T-helper 1 cell treated with Interleukin-12 subunit alpha and Interleukin-12 subunit beta and Interleukin-4 antibody, amounts not matched to agents 30 ng/mL and 1 ng/mL, for 36 hours (primary cell): ENCODE data around the gene SAV1. TPM values are rescaled to one million over a fixed set of nuclear protein-coding genes. Genes with fewer than 3 reads are reported as not detected.
"Not testable (repeated sequence)": the region's sequence is repeated elsewhere in the genome, so short reads cannot be mapped to it uniquely, and the experiment has no call there.

Source experiments
- intact Hi-C: fragments of 100-400 bp; cut with micrococcal nuclease; formaldehyde crosslinking; loops from one replicate; pipeline ENCODE4 v1.15.1; 2024
- total RNA-seq: library from RNA; stranded (reverse); gene quantifications from 2 replicates; pipeline ENCODE4 v1.2.3, GENCODE V29; 2022

SAV1 gene
- total RNA-seq, 1 donor from 2014 or later = 7.7 TPM

- intact Hi-C loops = loop anchor here (1.0 to 5.0 kb wide), 5 partner anchors 74 to 355 kb away; partner anchors contain the start of genes ATL1, DMAC2L and L2HGDH
Measured at GRCh38 chr14:50666772-50667683, 1.1 kb downstream of the SAV1 start.

GRCh38 chr14:50665300-50665699 lies 2.8 kb downstream of the SAV1 start:
- intact Hi-C loops = loop anchor here (5.0 kb wide), 1 partner anchor 353 kb away; the partner anchor contains the start of genes DMAC2L and L2HGDH

GRCh38 chr14:50664579-50664978 lies 3.5 kb downstream of the SAV1 start:
- intact Hi-C loops = not testable (repeated sequence)

- intact Hi-C loops = no loop called here
Measured at GRCh38 chr14:50659327-50659974, 8.7 kb downstream of the SAV1 start.

- intact Hi-C loops = no loop called here
Measured at GRCh38 chr14:50658203-50658602, 9.9 kb downstream of the SAV1 start.

GRCh38 chr14:50657753-50658152 lies 10.4 kb downstream of the SAV1 start:
- intact Hi-C loops = no loop called here

GRCh38 chr14:50656776-50657175 lies 11.3 kb downstream of the SAV1 start:
- intact Hi-C loops = no loop called here

GRCh38 chr14:50649691-50650090 lies 18.4 kb downstream of the SAV1 start:
- intact Hi-C loops = no loop called here

- intact Hi-C loops = no loop called here
Measured at GRCh38 chr14:50647753-50648152, 20.4 kb downstream of the SAV1 start.

- intact Hi-C loops = no loop called here
Measured at GRCh38 chr14:50647282-50647681, 20.8 kb downstream of the SAV1 start.

GRCh38 chr14:50635141-50635540 lies 33.0 kb downstream of the SAV1 start:
- intact Hi-C loops = no loop called here

GRCh38 chr14:50633954-50634353 lies 34.2 kb downstream of the SAV1 start:
- intact Hi-C loops = no loop called here

- intact Hi-C loops = no loop called here
Measured at GRCh38 chr14:50631408-50631821, 36.7 kb downstream of the SAV1 start.

- intact Hi-C loops = not testable (repeated sequence)
Measured at GRCh38 chr14:50624947-50625346, 43.2 kb downstream of the SAV1 start.

GRCh38 chr14:50624447-50624846 lies 43.7 kb downstream of the SAV1 start:
- intact Hi-C loops = no loop called here

- intact Hi-C loops = no loop called here
Measured at GRCh38 chr14:50622978-50623377, 45.1 kb downstream of the SAV1 start.

- intact Hi-C loops = no loop called here
Measured at GRCh38 chr14:50620341-50620740, 47.8 kb downstream of the SAV1 start.

- intact Hi-C loops = loop anchor here (1.0 kb wide), 5 partner anchors 49 to 241 kb away; partner anchors contain the start of gene SAV1
Measured at GRCh38 chr14:50619569-50620141, 48.5 kb downstream of the SAV1 start.

GRCh38 chr14:50616275-50616674 lies 51.8 kb downstream of the SAV1 start:
- intact Hi-C loops = no loop called here

GRCh38 chr14:50615552-50615951 lies 52.6 kb downstream of the SAV1 start:
- intact Hi-C loops = no loop called here

- intact Hi-C loops = no loop called here
Measured at GRCh38 chr14:50615056-50615455, 53.0 kb downstream of the SAV1 start.

GRCh38 chr14:50612806-50613205 lies 55.3 kb downstream of the SAV1 start:
- intact Hi-C loops = no loop called here
